Loucy (cell line): ENCODE results near the gene PDK4.

Experiments used
- H2AFZ ChIP-seq: fragments of 200-600 bp; sonication (generic); 2 replicates; pipeline ENCODE4 v1.6.0; 2016; ENCODE audit warnings: antibody characterized with exemption, mild to moderate bottlenecking, low read length, moderate library complexity
- H3F3A ChIP-seq: fragments of 200-600 bp; 2 replicates; pipeline ENCODE4 v1.6.0; 2016; ENCODE audit warnings: antibody characterized with exemption, low read depth, mild to moderate bottlenecking
- H3K27me3 ChIP-seq: fragments of 200-600 bp; sonication (generic); 2 replicates; pipeline ENCODE4 v1.6.1; 2014; ENCODE audit warnings: low read length, mild to moderate bottlenecking; ENCODE audit not compliant: insufficient read depth, poor library complexity, severe bottlenecking
- H3K36me3 ChIP-seq: fragments of 200-600 bp; sonication (generic); 2 replicates; pipeline ENCODE4 v1.6.1; 2016; ENCODE audit warnings: low read length; ENCODE audit not compliant: insufficient read depth
- H3K4me1 ChIP-seq: fragments of 200-600 bp; sonication (generic); 2 replicates; pipeline ENCODE4 v1.5.1; 2014; ENCODE audit warnings: low read length, mild to moderate bottlenecking; ENCODE audit not compliant: insufficient read depth, poor library complexity, severe bottlenecking
- H3K4me2 ChIP-seq: fragments of 200-600 bp; sonication (generic); 2 replicates; pipeline ENCODE4 v1.6.0; 2014; ENCODE audit warnings: antibody characterized with exemption, low read length, low read depth, mild to moderate bottlenecking; ENCODE audit not compliant: poor library complexity, severe bottlenecking
- H3K4me3 ChIP-seq: fragments of 200-600 bp; sonication (generic); 2 replicates; pipeline ENCODE4 v1.5.1; 2014; ENCODE audit warnings: low read length, mild to moderate bottlenecking, mixed read lengths; ENCODE audit not compliant: poor library complexity, severe bottlenecking
- H3K79me2 ChIP-seq: fragments of 200-600 bp; sonication (generic); 2 replicates; pipeline ENCODE4 v1.6.1; 2014; ENCODE audit warnings: low read length; ENCODE audit not compliant: insufficient read depth
- H3K9ac ChIP-seq: fragments of 200-600 bp; sonication (generic); 2 replicates; pipeline ENCODE4 v1.6.0; 2014; ENCODE audit warnings: mild to moderate bottlenecking, low read depth, low read length, moderate library complexity; ENCODE audit not compliant: poor library complexity, severe bottlenecking
- H3K9me2 ChIP-seq: fragments of 200-600 bp; sonication (generic); replicated peaks from 2 replicates; pipeline ENCODE4 v1.6.1; 2016; ENCODE audit warnings: low read depth, low read length, mixed read lengths
- H3K9me3 ChIP-seq: fragments of 200-600 bp; sonication (generic); 2 replicates; pipeline ENCODE4 v1.6.1; 2014; ENCODE audit warnings: mild to moderate bottlenecking, antibody characterized with exemption, low read length, low read depth; ENCODE audit not compliant: insufficient read depth
- H4K20me1 ChIP-seq: fragments of 200-600 bp; sonication (generic); 2 replicates; pipeline ENCODE4 v1.6.0; 2014; ENCODE audit warnings: antibody characterized with exemption, low read length, mild to moderate bottlenecking; ENCODE audit not compliant: insufficient read depth, poor library complexity, severe bottlenecking
- EZH2phosphoT487 ChIP-seq: fragments of 200-600 bp; IDR thresholded peaks from 2 replicates; pipeline ENCODE4 v1.6.1; 2018; ENCODE audit warnings: antibody characterized with exemption, mild to moderate bottlenecking, moderate library complexity, borderline replicate concordance
- TF ChIP-seq, protein P1 (sequence below): fragments of 200-600 bp; sonication (generic); conservative IDR thresholded peaks from 2 replicates; pipeline ENCODE4 v1.5.1; 2014; ENCODE audit warnings: mild to moderate bottlenecking, antibody characterized with exemption, low read length

Gene PDK4

DNA sequence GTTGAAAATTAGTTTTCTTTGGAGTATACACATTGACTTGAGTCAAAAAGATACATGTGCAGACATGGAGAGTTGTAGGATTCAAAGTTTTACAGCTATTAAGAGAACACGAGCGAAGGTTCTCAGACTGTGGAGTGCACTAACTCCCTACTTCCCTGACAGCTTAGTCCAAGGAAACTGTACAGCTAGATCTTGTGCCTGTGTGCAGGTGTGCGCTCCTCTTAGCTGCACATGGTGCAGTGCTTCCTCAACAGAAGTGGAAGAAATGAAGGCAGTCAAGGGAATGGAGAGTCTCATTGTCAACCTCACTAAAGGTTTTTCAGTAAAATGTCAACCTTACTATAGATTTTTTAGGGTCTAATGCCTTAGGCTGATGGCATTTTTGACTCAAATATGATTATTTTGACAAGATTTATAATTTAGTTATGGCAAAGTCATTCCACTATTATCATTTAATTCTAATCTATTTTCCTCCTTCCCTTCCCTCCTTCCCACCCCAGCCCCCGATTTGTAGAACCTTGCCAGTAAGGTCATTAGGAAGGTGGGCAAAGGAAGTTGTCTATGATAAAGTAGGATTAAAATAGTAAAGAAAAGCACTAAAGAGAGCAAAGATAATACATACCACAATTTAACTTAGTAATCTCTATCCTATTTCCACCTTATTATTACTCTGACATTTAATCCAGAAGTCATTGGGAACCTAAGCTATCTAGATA lies 13.6 kb downstream of the PDK4 start:
- H3K36me3 ChIP-seq: no peaks in the 10 kb centered on the region
- H3F3A ChIP-seq: no peaks in the 10 kb centered on the region
- H3K4me3 ChIP-seq: no peak overlapping the region
- H3K9me3 ChIP-seq: no peaks in the 10 kb centered on the region
- TF ChIP-seq, protein P1, sequence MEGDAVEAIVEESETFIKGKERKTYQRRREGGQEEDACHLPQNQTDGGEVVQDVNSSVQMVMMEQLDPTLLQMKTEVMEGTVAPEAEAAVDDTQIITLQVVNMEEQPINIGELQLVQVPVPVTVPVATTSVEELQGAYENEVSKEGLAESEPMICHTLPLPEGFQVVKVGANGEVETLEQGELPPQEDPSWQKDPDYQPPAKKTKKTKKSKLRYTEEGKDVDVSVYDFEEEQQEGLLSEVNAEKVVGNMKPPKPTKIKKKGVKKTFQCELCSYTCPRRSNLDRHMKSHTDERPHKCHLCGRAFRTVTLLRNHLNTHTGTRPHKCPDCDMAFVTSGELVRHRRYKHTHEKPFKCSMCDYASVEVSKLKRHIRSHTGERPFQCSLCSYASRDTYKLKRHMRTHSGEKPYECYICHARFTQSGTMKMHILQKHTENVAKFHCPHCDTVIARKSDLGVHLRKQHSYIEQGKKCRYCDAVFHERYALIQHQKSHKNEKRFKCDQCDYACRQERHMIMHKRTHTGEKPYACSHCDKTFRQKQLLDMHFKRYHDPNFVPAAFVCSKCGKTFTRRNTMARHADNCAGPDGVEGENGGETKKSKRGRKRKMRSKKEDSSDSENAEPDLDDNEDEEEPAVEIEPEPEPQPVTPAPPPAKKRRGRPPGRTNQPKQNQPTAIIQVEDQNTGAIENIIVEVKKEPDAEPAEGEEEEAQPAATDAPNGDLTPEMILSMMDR: no peak
- no peak for TF ChIP-seq EZH2phosphoT487
- no peaks in the 10 kb centered on the region for H3K4me1 ChIP-seq
- H3K79me2 ChIP-seq: no peaks in the 10 kb centered on the region
- H3K27me3 ChIP-seq: no peaks in the 10 kb centered on the region
- no peaks in the 10 kb centered on the region for H4K20me1 ChIP-seq
- no peak overlapping the region for H3K9ac ChIP-seq
- H2AFZ ChIP-seq: no peak overlapping the region
- H3K9me2 ChIP-seq: no peaks in the 10 kb centered on the region
- H3K4me2 ChIP-seq: no peak overlapping the region

DNA sequence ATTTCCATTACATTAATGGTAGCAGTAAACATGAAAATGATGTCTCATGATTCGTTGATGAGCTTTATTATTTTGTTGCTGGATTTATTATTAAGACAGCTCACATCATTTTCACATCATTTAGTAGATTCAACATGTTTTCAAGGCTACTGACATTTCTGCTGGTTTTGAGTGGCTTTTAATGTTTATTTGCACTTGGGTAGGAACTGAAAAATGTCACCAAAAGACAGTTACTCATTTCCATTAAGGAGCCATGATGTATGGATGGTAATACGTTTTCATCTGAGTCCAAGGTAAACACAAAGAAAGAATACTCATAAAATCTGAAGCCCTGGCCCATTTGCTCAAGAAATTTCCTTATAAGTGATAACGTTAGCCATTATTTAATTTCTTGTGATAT lies 14.8 kb downstream of the PDK4 start:
- no peaks in the 10 kb centered on the region for H3K79me2 ChIP-seq
- H3K4me2 ChIP-seq: no peak overlapping the region
- no peaks in the 10 kb centered on the region for H3K9me3 ChIP-seq
- no peaks in the 10 kb centered on the region for H3K27me3 ChIP-seq
- no peak overlapping the region for H3K9ac ChIP-seq
- no peaks in the 10 kb centered on the region for H3F3A ChIP-seq
- no peak overlapping the region for H3K4me3 ChIP-seq
- no peak for TF ChIP-seq EZH2phosphoT487
- TF ChIP-seq, protein P1: no peak
- H2AFZ ChIP-seq: no peak overlapping the region
- H4K20me1 ChIP-seq: no peaks in the 10 kb centered on the region
- H3K36me3 ChIP-seq: no peaks in the 10 kb centered on the region
- no peaks in the 10 kb centered on the region for H3K9me2 ChIP-seq
- H3K4me1 ChIP-seq: no peaks in the 10 kb centered on the region

DNA sequence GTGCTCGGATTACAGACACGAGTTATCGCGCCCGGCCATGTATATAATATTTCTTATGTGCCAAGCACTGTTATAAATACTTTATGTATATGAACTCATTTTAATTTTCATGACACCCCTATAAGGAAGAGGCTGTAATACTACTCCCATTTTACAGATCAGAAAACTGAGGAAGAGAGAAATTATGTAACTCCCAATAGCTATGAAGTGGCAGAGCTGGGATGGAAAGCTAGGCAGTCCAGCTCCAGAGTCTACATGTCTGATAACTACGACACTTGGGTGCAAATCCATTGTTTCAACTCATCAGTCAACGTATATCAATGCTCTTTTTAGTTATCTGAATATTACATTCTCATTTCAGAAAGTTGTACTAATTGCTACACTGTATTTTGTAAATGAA lies 17.0 kb downstream of the PDK4 start:
- H3K4me2 ChIP-seq: no peak overlapping the region
- H3K27me3 ChIP-seq: no peaks in the 10 kb centered on the region
- no peaks in the 10 kb centered on the region for H3K9me2 ChIP-seq
- H2AFZ ChIP-seq: no peak overlapping the region
- H3K4me3 ChIP-seq: no peak overlapping the region
- no peaks in the 10 kb centered on the region for H3K79me2 ChIP-seq
- no peaks in the 10 kb centered on the region for H4K20me1 ChIP-seq
- no peaks in the 10 kb centered on the region for H3K36me3 ChIP-seq
- no peak overlapping the region for H3K9ac ChIP-seq
- H3K4me1 ChIP-seq: no peaks in the 10 kb centered on the region
- H3K9me3 ChIP-seq: no peaks in the 10 kb centered on the region
- no peaks in the 10 kb centered on the region for H3F3A ChIP-seq
- TF ChIP-seq, protein P1: no peak
- TF ChIP-seq EZH2phosphoT487: no peak
